T-helper 22 cell (primary cell): ENCODE measurements around the gene TBC1D7.

Experiments used
- DNase-seq: peaks from one replicate; pipeline ENCODE4 v3.0.0-alpha.2; 2020; ENCODE audit warnings: low read depth

TBC1D7 gene

GRCh38 chr6:13328076-13328874 is at the start of gene TBC1D7:
TBC1D7 (minus strand) TSS chr6:13328537; CDS start chr6:13326898, 1,639 bp downstream.
- peak; percentile 86 for DNase-seq

- DNase-seq, result no peak
These were observed 48.9 kb upstream of the TBC1D7 start for GRCh38 chr6:13377054-13377758.

- DNase-seq, result no peak
These were observed 47.1 kb upstream of the TBC1D7 start for GRCh38 chr6:13375360-13375878.

GRCh38 chr6:13373919-13374318 is 45.6 kb upstream of the TBC1D7 start:
- no peak for DNase-seq

- no peak for DNase-seq
These were observed 45.1 kb upstream of the TBC1D7 start for GRCh38 chr6:13373488-13373886.

- no peak for DNase-seq
These were observed 44.6 kb upstream of the TBC1D7 start for GRCh38 chr6:13372688-13373487.

- no peak for DNase-seq
These were observed 43.7 kb upstream of the TBC1D7 start for GRCh38 chr6:13372076-13372475.

- DNase-seq, result no peak
These were observed 43.2 kb upstream of the TBC1D7 start for GRCh38 chr6:13371421-13372072.

- DNase-seq, result no peak
These were observed 42.3 kb upstream of the TBC1D7 start for GRCh38 chr6:13370623-13371022.

GRCh38 chr6:13369591-13369990 is 41.3 kb upstream of the TBC1D7 start:
- DNase-seq, result no peak

- DNase-seq, result no peak
These were observed 40.4 kb upstream of the TBC1D7 start for GRCh38 chr6:13368731-13369115.

- no peak for DNase-seq
These were observed 39.9 kb upstream of the TBC1D7 start for GRCh38 chr6:13368079-13368730.

- no peak for DNase-seq
These were observed 39.1 kb upstream of the TBC1D7 start for GRCh38 chr6:13367396-13367795.

- no peak for DNase-seq
These were observed 37.0 kb upstream of the TBC1D7 start for GRCh38 chr6:13365320-13365719.

GRCh38 chr6:13364842-13365241 is 36.5 kb upstream of the TBC1D7 start:
- DNase-seq, result no peak

GRCh38 chr6:13362412-13362811 is 34.1 kb upstream of the TBC1D7 start:
- no peak for DNase-seq

GRCh38 chr6:13360671-13361540 is 32.6 kb upstream of the TBC1D7 start:
- DNase-seq, result no peak

- DNase-seq, result no peak
These were observed 30.9 kb upstream of the TBC1D7 start for GRCh38 chr6:13359287-13359686.

GRCh38 chr6:13358511-13358910 is 30.2 kb upstream of the TBC1D7 start:
- DNase-seq, result no peak

GRCh38 chr6:13357551-13358075 is 29.3 kb upstream of the TBC1D7 start:
- DNase-seq, result no peak
